Esophagus squamous epithelium (tissue), 5 donors: ENCODE results near the gene NARS2. TPM values are rescaled to one million over a fixed set of nuclear protein-coding genes. Genes with fewer than 3 reads are reported as not detected.

ENCODE experiments used
- DNase-seq: peaks from one replicate; lab custom pipeline; 2025; lab: John Stamatoyannopoulos, UW
- H3K27ac ChIP-seq, 4 donors: fragments of 200-600 bp; sonication (generic); one replicate each; pipeline ENCODE4 v1.5.1; 2016 to 2019; ENCODE audit warnings: mild to moderate bottlenecking in 1 of 4
- H3K27me3 ChIP-seq, 4 donors: fragments of 200-600 bp; sonication (generic); 1 replicate in 3 of 4; 2 replicates in 1 of 4; pipeline versions ENCODE4 v1.5.1 to v1.6.0; 2017 to 2021; ENCODE audit warnings: antibody characterized with exemption in 1 of 4
- H3K36me3 ChIP-seq, 3 donors: fragments of 200-600 bp; sonication (generic); one replicate each; pipeline ENCODE4 v1.5.1; 2016 to 2019
- H3K4me1 ChIP-seq, 3 donors: fragments of 200-600 bp; sonication (generic); one replicate each; pipeline ENCODE4 v1.5.1; 2017 to 2019
- H3K4me3 ChIP-seq, 4 donors: fragments of 200-600 bp; sonication (generic); 1 replicate in 3 of 4; 2 replicates in 1 of 4; pipeline ENCODE4 v1.5.1; 2016 to 2019; ENCODE audit warnings: mild to moderate bottlenecking in 2 of 4, moderate library complexity in 1 of 4
- H3K9me3 ChIP-seq, 3 donors: fragments of 200-600 bp; sonication (generic); one replicate each; pipeline ENCODE4 v1.5.1; 2016 to 2019
- CTCF ChIP-seq, 6 experiments: fragments of 450-650 bp in 4 of 6; fragments of 200-600 bp in 2 of 6; sonication (generic) in 2 of 6; IDR thresholded peaks; one replicate each; pipeline ENCODE4 v1.5.1; 2016 to 2019; ENCODE audit warnings: antibody characterized with exemption in 6 of 6, mild to moderate bottlenecking in 4 of 6, moderate library complexity in 4 of 6
- POLR2A ChIP-seq, 4 donors: fragments of 450-650 bp; IDR thresholded peaks; one replicate each; pipeline ENCODE4 v1.6.1; 2017; ENCODE audit warnings: antibody characterized with exemption in 4 of 4, mild to moderate bottlenecking in 4 of 4, moderate library complexity in 3 of 4
- WGBS, 2 donors: methylation state at CpG; one replicate each; pipeline ENCODE4 v1.1.5; 2018; 5-methylcytosine and 5-hydroxymethylcytosine counted together
- intact Hi-C: fragments of 100-400 bp; cut with DNase I; formaldehyde crosslinking; loops from one replicate; pipeline ENCODE4 v1.15.0; 2022
- total RNA-seq, 4 donors: library from RNA; depleted of rRNA; stranded (reverse); fragments of >200 nt; gene quantifications; one replicate each; pipeline ENCODE4 v1.1.0, GENCODE V29; 2016
- donor health status: DM: yes; HTN: yes; CAD: no.

Gene NARS2
- total RNA-seq, 4 donors from 2014 or later = 9.4 to 15.7 (median 13.6) TPM

GRCh38 chr11:78424334-78425270, 150.1 kb downstream of the NARS2 start:
- Histone ChIP-seq H3K4me1 (peaks cover 7 to 43% (median 12%) of the 10 kb centered on the region in 3 donors), H3K4me3 (no peak overlapping the region), H3K9me3 (no peaks in the 10 kb centered on the region), H3K27me3 (no peaks in the 10 kb centered on the region), H3K36me3 (no peaks in the 10 kb centered on the region), H3K27ac (peak overlapping the region in 2 of 4 donors; percentile 42 to 68)
- no peak for TF ChIP-seq CTCF (IDR thresholded peaks at IDR 0.05)
- no peak for TF ChIP-seq POLR2A (IDR thresholded peaks at IDR 0.05)
- intact Hi-C loops = no loop called here
- DNase-seq = no peak
- WGBS, 2 donors = 64 to 69% methylated on average over 7 of the region's 7 CpGs

- 62 to 63% methylated on average over 2 of the region's 2 CpGs for WGBS, 2 donors
- H3K4me3 ChIP-seq = no peak overlapping the region
- H3K27ac ChIP-seq = no peak overlapping the region
- H3K4me1 ChIP-seq = peaks cover 11 to 50% (median 17%) of the 10 kb centered on the region in 3 donors
- no peaks in the 10 kb centered on the region for H3K9me3 ChIP-seq
- H3K27me3 ChIP-seq = no peaks in the 10 kb centered on the region
- intact Hi-C loops = no loop called here
- DNase-seq = no peak
- TF ChIP-seq POLR2A (IDR thresholded peaks at IDR 0.05) (no peak), CTCF (IDR thresholded peaks at IDR 0.05) (no peak)
- no peaks in the 10 kb centered on the region for H3K36me3 ChIP-seq
Measured at GRCh38 chr11:78423241-78423640, 151.4 kb downstream of the NARS2 start.

- H3K9me3 ChIP-seq = no peaks in the 10 kb centered on the region
- H3K4me1 ChIP-seq = peaks cover 11 to 53% (median 17%) of the 10 kb centered on the region in 3 donors
- H3K4me3 ChIP-seq = no peak overlapping the region
- intact Hi-C loops = no loop called here
- 31 to 37% methylated on average over 9 of the region's 9 CpGs for whole genome bisulfite sequencing, 2 donors
- no peaks in the 10 kb centered on the region for H3K27me3 ChIP-seq
- TF ChIP-seq CTCF (IDR thresholded peaks at IDR 0.05) = no peak
- DNase-seq = no peak
- no peaks in the 10 kb centered on the region for H3K36me3 ChIP-seq
- peak overlapping the region in 1 of 4 donors; percentile 99 for H3K27ac ChIP-seq
Measured at GRCh38 chr11:78420796-78421209, 153.9 kb downstream of the NARS2 start.

GRCh38 chr11:78420255-78420764, 154.4 kb downstream of the NARS2 start:
- intact Hi-C loops = no loop called here
- Histone ChIP-seq H3K36me3 (no peaks in the 10 kb centered on the region), H3K9me3 (no peaks in the 10 kb centered on the region), H3K4me1 (peaks cover 11 to 54% (median 17%) of the 10 kb centered on the region in 3 donors), H3K4me3 (peak overlapping the region in 1 of 4 donors; percentile 40), H3K27me3 (no peaks in the 10 kb centered on the region), H3K27ac (peak overlapping the region; percentile 13 to 99 (median 82))
- whole genome bisulfite sequencing, 2 donors = 7% methylated on average over 6 to 8 of the region's 9 CpGs
- TF ChIP-seq CTCF (IDR thresholded peaks at IDR 0.05) = peak in 5 of 6 experiments; percentile 35 to 72 (median 54)
- TF ChIP-seq POLR2A (IDR thresholded peaks at IDR 0.05) = no peak
- no peak for DNase-seq

- Histone ChIP-seq H3K4me1 (peaks cover 11 to 55% (median 17%) of the 10 kb centered on the region in 3 donors), H3K27me3 (no peaks in the 10 kb centered on the region), H3K27ac (peak overlapping the region; percentile 48 to 99 (median 90)), H3K36me3 (no peaks in the 10 kb centered on the region), H3K4me3 (peak overlapping the region in 1 of 4 donors; percentile 0), H3K9me3 (no peaks in the 10 kb centered on the region)
- TF ChIP-seq CTCF (IDR thresholded peaks at IDR 0.05) (no peak), POLR2A (IDR thresholded peaks at IDR 0.05) (peak in 1 of 4 donors; percentile 17)
- 21 to 46% methylated on average over 4 to 5 of the region's 5 CpGs for WGBS, 2 donors
- no peak for DNase-seq
- intact Hi-C loops = loop anchor here (10.0 kb wide), 1 partner anchor 195 kb away; no protein-coding TSS in a partner anchor
Measured at GRCh38 chr11:78419327-78419726, 155.3 kb downstream of the NARS2 start.
